Epithelial cell of proximal tubule (primary cell): ENCODE results near the gene SLC22A16. TPM values are rescaled to one million over a fixed set of nuclear protein-coding genes. Genes with fewer than 3 reads are reported as not detected.
"Not testable (repeated sequence)": the region's sequence is repeated elsewhere in the genome, so short reads cannot be mapped to it uniquely, and the experiment has no call there.

Source experiments
- DNase-seq: peaks from one replicate; pipeline ENCODE4 v3.0.0-alpha.2; 2011; ENCODE audit warnings: low read depth
- H3K4me3 ChIP-seq: 2 replicates; pipeline ENCODE4 v1.5.1; 2011; ENCODE audit warnings: low read depth, mild to moderate bottlenecking, low read length
- total RNA-seq: library from RNA; depleted of rRNA; stranded (reverse); fragments of >200 nt; gene quantifications from 2 replicates; pipeline ENCODE4 v1.2.3, GENCODE V29; 2015
- TF ChIP-seq, protein P1 (sequence below): conservative IDR thresholded peaks from 2 replicates; pipeline ENCODE4 v1.5.1; 2012; ENCODE audit warnings: low read depth, mild to moderate bottlenecking, low read length

Gene SLC22A16
- total RNA-seq, 1 donor from 2014 or later: not detected

- DNase-seq: no peak
- TF ChIP-seq, protein P1, sequence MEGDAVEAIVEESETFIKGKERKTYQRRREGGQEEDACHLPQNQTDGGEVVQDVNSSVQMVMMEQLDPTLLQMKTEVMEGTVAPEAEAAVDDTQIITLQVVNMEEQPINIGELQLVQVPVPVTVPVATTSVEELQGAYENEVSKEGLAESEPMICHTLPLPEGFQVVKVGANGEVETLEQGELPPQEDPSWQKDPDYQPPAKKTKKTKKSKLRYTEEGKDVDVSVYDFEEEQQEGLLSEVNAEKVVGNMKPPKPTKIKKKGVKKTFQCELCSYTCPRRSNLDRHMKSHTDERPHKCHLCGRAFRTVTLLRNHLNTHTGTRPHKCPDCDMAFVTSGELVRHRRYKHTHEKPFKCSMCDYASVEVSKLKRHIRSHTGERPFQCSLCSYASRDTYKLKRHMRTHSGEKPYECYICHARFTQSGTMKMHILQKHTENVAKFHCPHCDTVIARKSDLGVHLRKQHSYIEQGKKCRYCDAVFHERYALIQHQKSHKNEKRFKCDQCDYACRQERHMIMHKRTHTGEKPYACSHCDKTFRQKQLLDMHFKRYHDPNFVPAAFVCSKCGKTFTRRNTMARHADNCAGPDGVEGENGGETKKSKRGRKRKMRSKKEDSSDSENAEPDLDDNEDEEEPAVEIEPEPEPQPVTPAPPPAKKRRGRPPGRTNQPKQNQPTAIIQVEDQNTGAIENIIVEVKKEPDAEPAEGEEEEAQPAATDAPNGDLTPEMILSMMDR: no peak
- H3K4me3 ChIP-seq: no peak overlapping the region
These were observed 8.8 kb downstream of the SLC22A16 start for GRCh38 chr6:110467566-110468140.

- no peak overlapping the region for H3K4me3 ChIP-seq
- no peak for DNase-seq
These were observed 13.4 kb downstream of the SLC22A16 start for GRCh38 chr6:110462884-110463481.

DNA sequence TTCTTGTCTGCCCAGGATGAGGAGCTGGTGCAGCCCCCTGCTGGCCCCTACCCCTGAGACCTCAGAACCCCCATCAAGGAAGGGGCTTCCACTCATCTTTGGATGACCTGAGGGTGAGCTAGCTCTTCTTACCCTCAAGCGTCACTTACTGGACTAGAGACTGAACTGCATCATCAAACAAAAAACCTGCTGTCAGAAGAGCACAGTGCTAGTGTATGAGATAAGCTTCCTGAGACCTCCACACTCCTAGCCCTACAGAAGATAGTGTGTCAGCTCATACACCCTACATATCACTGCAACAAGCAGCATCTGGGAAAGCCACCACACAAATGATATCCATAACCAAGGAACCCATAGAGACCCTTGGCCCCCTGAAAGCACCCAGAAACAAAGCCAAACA is 15.0 kb downstream of the SLC22A16 start:
- TF ChIP-seq, protein P1: no peak
- no peak for DNase-seq
- no peak overlapping the region for H3K4me3 ChIP-seq

More at GRCh38 chr6:110462884-110463481, 13.4 kb downstream of the SLC22A16 start:
- TF ChIP-seq, protein P1: no peak

DNA sequence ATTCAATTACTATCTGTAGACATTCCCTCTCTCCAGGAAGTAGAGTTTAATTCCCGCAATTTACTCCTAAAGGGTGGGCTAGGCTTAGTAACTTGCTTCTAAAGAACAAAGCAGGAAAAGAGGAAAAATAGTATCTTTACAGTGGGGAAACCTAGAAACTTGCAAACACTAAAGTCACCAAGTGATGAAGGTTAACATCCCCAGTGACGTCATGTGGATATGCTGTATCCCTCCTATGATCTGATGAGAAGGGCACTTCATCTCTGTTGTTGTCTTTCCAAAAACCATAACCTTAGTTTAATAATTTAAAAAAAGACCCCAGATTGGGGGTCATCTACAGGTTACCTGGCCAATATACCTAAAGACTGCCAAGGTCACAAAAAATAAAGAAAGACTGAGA is 17.3 kb downstream of the SLC22A16 start:
- TF ChIP-seq, protein P1: no peak
- DNase-seq: no peak
- no peak overlapping the region for H3K4me3 ChIP-seq

- TF ChIP-seq, protein P1: no peak
- no peak overlapping the region for H3K4me3 ChIP-seq
- no peak for DNase-seq
These were observed 17.9 kb downstream of the SLC22A16 start for GRCh38 chr6:110458476-110458875.

- DNase-seq: peak; percentile 37
- not testable (repeated sequence) for H3K4me3 ChIP-seq
- TF ChIP-seq, protein P1: peak; percentile 71
These were observed 18.7 kb downstream of the SLC22A16 start for GRCh38 chr6:110457567-110458175.
